GM23338 (cell line): ENCODE data around the gene CEBPG. TPM values are rescaled to one million over a fixed set of nuclear protein-coding genes. Genes with fewer than 3 reads are reported as not detected.

Source experiments
- ATAC-seq: fragments of 200-7000 bp; cut with Tn5 transposase; 3 replicates; pipeline ENCODE4 v1.9.1; 2020
- DNase-seq: peaks from one replicate; pipeline ENCODE4 v3.0.0-alpha.2; 2015; ENCODE audit warnings: low spot score
- H2AFZ ChIP-seq: fragments of 200-600 bp; sonication (generic); 2 replicates; pipeline ENCODE4 v1.8.0; 2016; ENCODE audit warnings: antibody characterized with exemption, mild to moderate bottlenecking, moderate library complexity
- H3F3A ChIP-seq: fragments of 200-600 bp; sonication (generic); replicated peaks from 2 replicates; pipeline ENCODE4 v1.8.0; 2017; ENCODE audit warnings: antibody characterized with exemption, mixed run types, low read depth
- H3K27ac ChIP-seq: fragments of 200-600 bp; sonication (generic); 2 replicates; pipeline ENCODE4 v1.6.1; 2016; ENCODE audit warnings: low read depth
- H3K27me3 ChIP-seq: fragments of 200-600 bp; sonication (generic); 2 replicates; pipeline ENCODE4 v1.8.0; 2016; ENCODE audit warnings: mild to moderate bottlenecking, mixed run types, moderate library complexity; ENCODE audit not compliant: insufficient read depth
- H3K36me3 ChIP-seq: fragments of 200-600 bp; sonication (generic); 2 replicates; pipeline ENCODE4 v1.8.0; 2016; ENCODE audit warnings: mild to moderate bottlenecking; ENCODE audit not compliant: insufficient read depth
- H3K4me1 ChIP-seq: fragments of 200-600 bp; sonication (generic); 2 replicates; pipeline ENCODE4 v1.8.0; 2016; ENCODE audit warnings: mild to moderate bottlenecking, moderate library complexity; ENCODE audit not compliant: insufficient read depth
- H3K4me2 ChIP-seq: fragments of 200-600 bp; sonication (generic); 2 replicates; pipeline ENCODE4 v1.7.1; 2017; ENCODE audit warnings: mixed run types
- H3K4me3 ChIP-seq: fragments of 200-600 bp; sonication (generic); 2 replicates; pipeline ENCODE4 v1.6.1; 2016; ENCODE audit warnings: mixed run types
- H3K79me2 ChIP-seq: fragments of 200-600 bp; sonication (generic); replicated peaks from 2 replicates; pipeline ENCODE4 v1.8.0; 2017; ENCODE audit warnings: mild to moderate bottlenecking; ENCODE audit not compliant: insufficient read depth
- H3K9me2 ChIP-seq: fragments of 200-600 bp; sonication (generic); 2 replicates; pipeline ENCODE4 v1.8.0; 2017; ENCODE audit not compliant: insufficient read depth
- H4K20me1 ChIP-seq: fragments of 200-600 bp; sonication (generic); replicated peaks from 2 replicates; pipeline ENCODE4 v1.8.0; 2017; ENCODE audit warnings: mild to moderate bottlenecking; ENCODE audit not compliant: insufficient read depth
- H3K27ac Mint-ChIP-seq: 2 replicates; pipeline ENCODE4 v1.8.0; 2020; ENCODE audit warnings: inconsistent platforms, mild to moderate bottlenecking, moderate library complexity, mixed read lengths
- H3K27me3 Mint-ChIP-seq: 3 replicates; pipeline ENCODE4 v1.8.0; 2022; ENCODE audit warnings: low read depth, mild to moderate bottlenecking, moderate library complexity, mixed read lengths, inconsistent platforms; ENCODE audit not compliant: insufficient read depth, poor library complexity
- H3K36me3 Mint-ChIP-seq: 3 replicates; pipeline ENCODE4 v1.8.0; 2021; ENCODE audit warnings: low read depth, mild to moderate bottlenecking, inconsistent platforms, moderate library complexity, mixed read lengths
- H3K4me1 Mint-ChIP-seq: 3 replicates; pipeline ENCODE4 v1.8.0; 2020; ENCODE audit warnings: mild to moderate bottlenecking, inconsistent platforms, mixed read lengths
- H3K4me3 Mint-ChIP-seq: 3 replicates; pipeline ENCODE4 v1.8.0; 2021; ENCODE audit warnings: moderate library complexity, mild to moderate bottlenecking, inconsistent platforms, mixed read lengths
- H3K9me3 Mint-ChIP-seq: 3 replicates; pipeline ENCODE4 v1.8.0; 2020; ENCODE audit warnings: moderate library complexity, mild to moderate bottlenecking, inconsistent platforms, mixed read lengths
- CREB1 ChIP-seq: fragments of 250-450 bp; sonication (Bioruptor Pico); IDR thresholded peaks from 2 replicates; pipeline ENCODE4 v1.5.0; 2020; ENCODE audit warnings: low read depth, mild to moderate bottlenecking, moderate library complexity
- JUNB ChIP-seq: IDR thresholded peaks from one replicate; pipeline ENCODE4 v1.6.1; 2016; ENCODE audit warnings: antibody characterized with exemption; ENCODE audit not compliant: unreplicated experiment
- STAT1 ChIP-seq: IDR thresholded peaks from one replicate; pipeline ENCODE4 v1.6.1; 2016; ENCODE audit warnings: antibody characterized with exemption; ENCODE audit not compliant: unreplicated experiment
- ZNF331 ChIP-seq: fragments of 250-450 bp; sonication (Bioruptor Pico); IDR thresholded peaks from 2 replicates; pipeline ENCODE4 v1.5.0; 2020; ENCODE audit warnings: low read depth, mild to moderate bottlenecking, moderate library complexity
- polyA plus RNA-seq: library from polyadenylated mRNA; unstranded; fragments of >200 nt; fragmentation: Nextera tagmentation; extraction: Ambion mirVana; gene quantifications from 2 replicates; pipeline ENCODE4 v1.2.1, GENCODE V29; 2016
- total RNA-seq: library from RNA; depleted of rRNA; stranded (reverse); fragments of >200 nt; shearing (Covaris generic); gene quantifications from 2 replicates; pipeline ENCODE4 v1.2.3, GENCODE V29; 2014
- TF ChIP-seq, protein P1 (sequence below): IDR thresholded peaks from 2 replicates; pipeline ENCODE4 v1.6.1; 2016; ENCODE audit warnings: antibody characterized with exemption
- TF ChIP-seq, protein P2 (sequence below): IDR thresholded peaks from one replicate; pipeline ENCODE4 v1.6.1; 2018; ENCODE audit warnings: antibody characterized with exemption; ENCODE audit not compliant: unreplicated experiment
- TF ChIP-seq, protein P3 (sequence below), 2 experiments: fragments of 200-600 bp in 1 of 2; sonication (generic) in 1 of 2; conservative IDR thresholded peaks; 2 replicates each; pipeline versions ENCODE4 v1.5.1 to v1.6.1; 2016 to 2017; ENCODE audit warnings: antibody characterized with exemption in 2 of 2, low read depth in 2 of 2, mild to moderate bottlenecking in 2 of 2, moderate library complexity in 1 of 2

The CEBPG gene
- total and polyA plus RNA-seq, 2 experiments from 2014 or later: 25.9 to 50.2 TPM

DNA sequence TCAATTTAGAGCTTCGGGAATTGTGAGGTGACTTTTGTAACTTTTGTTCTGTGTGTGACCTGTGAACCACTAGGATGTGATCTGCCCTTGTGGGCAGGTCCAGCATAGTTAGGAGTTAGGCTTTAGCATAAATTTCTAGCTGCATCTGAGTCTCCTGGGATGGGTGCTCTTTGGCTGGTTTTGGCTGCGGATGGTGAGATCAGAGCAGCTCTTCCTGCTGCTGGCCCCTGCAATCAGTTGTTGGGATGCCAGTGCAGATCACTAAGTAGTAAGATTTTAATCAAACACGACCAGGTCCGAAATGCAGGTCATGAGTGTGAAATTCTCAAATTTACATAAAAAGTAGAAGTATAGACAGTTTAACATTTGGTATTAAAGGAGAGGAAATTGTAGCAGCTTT is 8.5 kb downstream of the CEBPG start (continued):
- TF ChIP-seq, protein P1, sequence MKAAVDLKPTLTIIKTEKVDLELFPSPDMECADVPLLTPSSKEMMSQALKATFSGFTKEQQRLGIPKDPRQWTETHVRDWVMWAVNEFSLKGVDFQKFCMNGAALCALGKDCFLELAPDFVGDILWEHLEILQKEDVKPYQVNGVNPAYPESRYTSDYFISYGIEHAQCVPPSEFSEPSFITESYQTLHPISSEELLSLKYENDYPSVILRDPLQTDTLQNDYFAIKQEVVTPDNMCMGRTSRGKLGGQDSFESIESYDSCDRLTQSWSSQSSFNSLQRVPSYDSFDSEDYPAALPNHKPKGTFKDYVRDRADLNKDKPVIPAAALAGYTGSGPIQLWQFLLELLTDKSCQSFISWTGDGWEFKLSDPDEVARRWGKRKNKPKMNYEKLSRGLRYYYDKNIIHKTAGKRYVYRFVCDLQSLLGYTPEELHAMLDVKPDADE: no peak

DNA sequence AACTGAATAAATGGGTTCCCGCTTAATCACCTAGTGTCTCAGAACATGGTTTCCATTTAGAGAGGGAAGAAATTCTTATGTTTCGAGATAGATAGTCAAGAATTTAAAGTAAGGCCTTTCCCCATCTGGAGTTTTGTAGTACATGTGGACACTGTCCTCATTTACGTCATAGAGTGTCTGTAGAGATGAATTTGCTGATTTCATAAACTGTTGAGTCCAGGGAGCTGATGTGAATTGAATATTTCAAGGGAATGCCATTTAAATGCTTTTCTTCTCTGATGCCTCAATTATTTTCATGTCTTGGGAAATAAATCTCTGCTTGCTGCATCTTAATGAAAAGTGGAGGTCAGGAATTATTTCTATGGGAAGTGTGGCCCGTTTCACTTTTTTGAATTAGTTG is 9.5 kb downstream of the CEBPG start:
- Mint-ChIP-seq H3K27me3 (peaks cover 3% of the 10 kb centered on the region), H3K9me3 (no peaks in the 10 kb centered on the region), H3K4me1 (peaks cover 37% of the 10 kb centered on the region), H3K27ac (no peak overlapping the region), H3K4me3 (no peak overlapping the region), H3K36me3 (peaks cover 21% of the 10 kb centered on the region)
- peaks cover 78% of the 10 kb centered on the region for H4K20me1 ChIP-seq
- TF ChIP-seq, protein P2, sequence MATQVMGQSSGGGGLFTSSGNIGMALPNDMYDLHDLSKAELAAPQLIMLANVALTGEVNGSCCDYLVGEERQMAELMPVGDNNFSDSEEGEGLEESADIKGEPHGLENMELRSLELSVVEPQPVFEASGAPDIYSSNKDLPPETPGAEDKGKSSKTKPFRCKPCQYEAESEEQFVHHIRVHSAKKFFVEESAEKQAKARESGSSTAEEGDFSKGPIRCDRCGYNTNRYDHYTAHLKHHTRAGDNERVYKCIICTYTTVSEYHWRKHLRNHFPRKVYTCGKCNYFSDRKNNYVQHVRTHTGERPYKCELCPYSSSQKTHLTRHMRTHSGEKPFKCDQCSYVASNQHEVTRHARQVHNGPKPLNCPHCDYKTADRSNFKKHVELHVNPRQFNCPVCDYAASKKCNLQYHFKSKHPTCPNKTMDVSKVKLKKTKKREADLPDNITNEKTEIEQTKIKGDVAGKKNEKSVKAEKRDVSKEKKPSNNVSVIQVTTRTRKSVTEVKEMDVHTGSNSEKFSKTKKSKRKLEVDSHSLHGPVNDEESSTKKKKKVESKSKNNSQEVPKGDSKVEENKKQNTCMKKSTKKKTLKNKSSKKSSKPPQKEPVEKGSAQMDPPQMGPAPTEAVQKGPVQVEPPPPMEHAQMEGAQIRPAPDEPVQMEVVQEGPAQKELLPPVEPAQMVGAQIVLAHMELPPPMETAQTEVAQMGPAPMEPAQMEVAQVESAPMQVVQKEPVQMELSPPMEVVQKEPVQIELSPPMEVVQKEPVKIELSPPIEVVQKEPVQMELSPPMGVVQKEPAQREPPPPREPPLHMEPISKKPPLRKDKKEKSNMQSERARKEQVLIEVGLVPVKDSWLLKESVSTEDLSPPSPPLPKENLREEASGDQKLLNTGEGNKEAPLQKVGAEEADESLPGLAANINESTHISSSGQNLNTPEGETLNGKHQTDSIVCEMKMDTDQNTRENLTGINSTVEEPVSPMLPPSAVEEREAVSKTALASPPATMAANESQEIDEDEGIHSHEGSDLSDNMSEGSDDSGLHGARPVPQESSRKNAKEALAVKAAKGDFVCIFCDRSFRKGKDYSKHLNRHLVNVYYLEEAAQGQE: no peak
- no peak for TF ChIP-seq ZNF331 (CRISPR knock-in tag)
- no peak for TF ChIP-seq CREB1
- TF ChIP-seq JUNB: no peak
- H3K4me2 ChIP-seq: no peak overlapping the region
- H3K27ac ChIP-seq: 0 out of 2 replicates have a peak overlapping the region, but pooled peaks have one; percentile 39
- H3K79me2 ChIP-seq: peaks cover 87% of the 10 kb centered on the region
- H3K9me2 ChIP-seq: no peaks in the 10 kb centered on the region
- H3F3A ChIP-seq: 0 out of 2 replicates have a peak, but pooled peaks cover 7% of the 10 kb centered on the region
- no peaks in the 10 kb centered on the region for H3K27me3 ChIP-seq
- ATAC-seq: no peak
- H2AFZ ChIP-seq: no peak overlapping the region
- H3K4me1 ChIP-seq: peaks cover 21% of the 10 kb centered on the region
- no peaks in the 10 kb centered on the region; the same call in 1 of the 2 replicates for H3K36me3 ChIP-seq
- H3K4me3 ChIP-seq: no peak overlapping the region
- no peak for DNase-seq

DNA sequence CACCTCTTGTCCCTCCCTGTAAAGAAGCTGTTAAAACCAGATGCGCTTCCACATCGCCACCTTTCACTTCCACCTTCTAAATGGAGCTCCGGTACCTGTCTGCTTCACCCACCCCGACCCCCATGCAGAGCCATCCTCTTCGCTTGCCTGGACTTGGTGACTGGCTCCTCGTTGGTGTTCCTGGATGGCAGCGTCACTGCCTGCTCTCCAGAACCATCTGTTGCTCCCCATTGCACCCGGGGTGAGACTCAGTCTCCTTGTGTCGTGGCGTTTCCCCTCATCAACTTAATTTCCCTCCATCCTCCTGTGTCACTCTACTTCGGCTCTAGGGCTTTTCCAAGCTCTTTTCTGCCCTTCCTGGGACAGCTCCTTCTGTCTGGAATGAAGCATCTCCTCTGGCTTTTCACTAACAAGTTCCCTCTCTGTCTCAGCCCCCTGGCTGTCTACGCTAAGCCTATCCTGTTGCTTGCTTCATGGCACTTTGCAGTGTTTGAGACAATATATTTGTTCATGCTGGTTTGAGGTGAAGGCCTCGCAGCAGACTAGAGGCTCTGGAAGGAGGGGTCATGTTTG is 10.3 kb downstream of the CEBPG start:
- Mint-ChIP-seq H3K4me1 (peaks cover 28% of the 10 kb centered on the region), H3K27me3 (peaks cover 3% of the 10 kb centered on the region), H3K27ac (no peak overlapping the region), H3K4me3 (no peak overlapping the region), H3K9me3 (no peaks in the 10 kb centered on the region), H3K36me3 (peaks cover 21% of the 10 kb centered on the region)
- Histone ChIP-seq H3K27me3 (no peaks in the 10 kb centered on the region), H3K4me3 (no peak overlapping the region), H3K79me2 (peaks cover 79% of the 10 kb centered on the region), H2AFZ (no peak overlapping the region), H3K9me2 (no peaks in the 10 kb centered on the region), H3F3A (0 out of 2 replicates have a peak, but pooled peaks cover 5% of the 10 kb centered on the region), H3K4me2 (no peak overlapping the region), H3K27ac (0 out of 2 replicates have a peak overlapping the region, but pooled peaks have one; percentile 39), H3K36me3 (no peaks in the 10 kb centered on the region; the same call in 1 of the 2 replicates), H4K20me1 (peaks cover 70% of the 10 kb centered on the region), H3K4me1 (peaks cover 12% of the 10 kb centered on the region)
- ATAC-seq (no peak), DNase-seq (no peak)
- no peak for TF ChIP-seq STAT1
- TF ChIP-seq, protein P3, sequence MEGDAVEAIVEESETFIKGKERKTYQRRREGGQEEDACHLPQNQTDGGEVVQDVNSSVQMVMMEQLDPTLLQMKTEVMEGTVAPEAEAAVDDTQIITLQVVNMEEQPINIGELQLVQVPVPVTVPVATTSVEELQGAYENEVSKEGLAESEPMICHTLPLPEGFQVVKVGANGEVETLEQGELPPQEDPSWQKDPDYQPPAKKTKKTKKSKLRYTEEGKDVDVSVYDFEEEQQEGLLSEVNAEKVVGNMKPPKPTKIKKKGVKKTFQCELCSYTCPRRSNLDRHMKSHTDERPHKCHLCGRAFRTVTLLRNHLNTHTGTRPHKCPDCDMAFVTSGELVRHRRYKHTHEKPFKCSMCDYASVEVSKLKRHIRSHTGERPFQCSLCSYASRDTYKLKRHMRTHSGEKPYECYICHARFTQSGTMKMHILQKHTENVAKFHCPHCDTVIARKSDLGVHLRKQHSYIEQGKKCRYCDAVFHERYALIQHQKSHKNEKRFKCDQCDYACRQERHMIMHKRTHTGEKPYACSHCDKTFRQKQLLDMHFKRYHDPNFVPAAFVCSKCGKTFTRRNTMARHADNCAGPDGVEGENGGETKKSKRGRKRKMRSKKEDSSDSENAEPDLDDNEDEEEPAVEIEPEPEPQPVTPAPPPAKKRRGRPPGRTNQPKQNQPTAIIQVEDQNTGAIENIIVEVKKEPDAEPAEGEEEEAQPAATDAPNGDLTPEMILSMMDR (conservative IDR thresholded peaks at IDR 0.05; ENCODE audit: low read depth in 2 of 2): no peak
- TF ChIP-seq, protein P1: no peak
